HG02759 (cell line): ENCODE results near the gene RYR1.
A peak's percentile ranks its signal among the peaks of the same experiment; 100 is the strongest.

Experiments
- ATAC-seq: cut with Tn5 transposase; IDR thresholded peaks from one replicate; pipeline ENCODE4 v1.9.1; 2021; ENCODE audit warnings: mild to moderate bottlenecking, moderate library complexity; ENCODE audit not compliant: unreplicated experiment

The RYR1 gene

GRCh38 chr19:38433268-38433733 lies at the start of gene RYR1:
TSS of gene RYR1 (plus strand) at chr19:38433691. CDS start at chr19:38433830, 139 bp downstream.
- no peak for ATAC-seq

GRCh38 chr19:38383743-38384142 lies 49.7 kb upstream of the RYR1 start:
- ATAC-seq, result no peak

GRCh38 chr19:38384209-38385027 lies 49.1 kb upstream of the RYR1 start:
- ATAC-seq, result no peak

GRCh38 chr19:38385057-38385803 lies 48.3 kb upstream of the RYR1 start:
- no peak for ATAC-seq

GRCh38 chr19:38385804-38386257 lies 47.7 kb upstream of the RYR1 start:
- ATAC-seq, result no peak

- no peak for ATAC-seq
Measured at GRCh38 chr19:38386300-38386970, 47.1 kb upstream of the RYR1 start.

- ATAC-seq, result no peak
Measured at GRCh38 chr19:38386971-38387549, 46.4 kb upstream of the RYR1 start.

- ATAC-seq, result peak; percentile 58
Measured at GRCh38 chr19:38387550-38388348, 45.7 kb upstream of the RYR1 start, which contains the start of gene GGN. TSS of gene GGN (minus strand) at chr19:38388034. CDS start at chr19:38387261, 773 bp downstream.

GRCh38 chr19:38388349-38389100 lies 45.0 kb upstream of the RYR1 start, which contains the start of gene SPRED3:
TSS of gene SPRED3 (plus strand) at chr19:38388697. CDS start at chr19:38390303, 1,606 bp downstream.
- ATAC-seq, result no peak

GRCh38 chr19:38389101-38389925 lies 44.2 kb upstream of the RYR1 start:
- ATAC-seq, result no peak

GRCh38 chr19:38389957-38390924 lies 43.2 kb upstream of the RYR1 start:
- no peak for ATAC-seq

GRCh38 chr19:38391911-38392464 lies 41.5 kb upstream of the RYR1 start:
- ATAC-seq, result no peak

- no peak for ATAC-seq
Measured at GRCh38 chr19:38392707-38393308, 40.7 kb upstream of the RYR1 start.

GRCh38 chr19:38394488-38394887 lies 39.0 kb upstream of the RYR1 start:
- no peak for ATAC-seq

GRCh38 chr19:38395381-38396114 lies 37.9 kb upstream of the RYR1 start:
- ATAC-seq, result no peak

GRCh38 chr19:38399081-38399480 lies 34.4 kb upstream of the RYR1 start:
- ATAC-seq, result no peak
